Body of pancreas (tissue), 4 donors: ENCODE measurements around the gene HEPACAM2. TPM values are rescaled to one million over a fixed set of nuclear protein-coding genes. Genes with fewer than 3 reads are reported as not detected.

Source experiments
- ATAC-seq: fragments of 150-250 bp; one replicate; pipeline ENCODE4 v1.9.1; 2016
- DNase-seq, 4 donors: peaks; one replicate each; pipeline ENCODE4 v3.0.0-alpha.2; 2019
- H3K27ac ChIP-seq, 4 donors: fragments of 200-600 bp; sonication (generic); 1 replicate in 3 of 4; 2 replicates in 1 of 4; pipeline versions ENCODE4 v1.5.1 to v1.6.1; 2016 to 2019; ENCODE audit warnings: mild to moderate bottlenecking in 1 of 4, mixed read lengths in 1 of 4, moderate library complexity in 1 of 4
- H3K27me3 ChIP-seq, 2 donors: fragments of 200-600 bp; sonication (generic); one replicate each; pipeline ENCODE4 v1.6.0; 2016; ENCODE audit warnings: mild to moderate bottlenecking in 1 of 2
- H3K36me3 ChIP-seq, 2 donors: fragments of 200-600 bp; sonication (generic); replicated peaks in 1 of 2; 2 replicates each; pipeline ENCODE4 v1.5.1; 2016; ENCODE audit warnings: low read depth in 2 of 2; ENCODE audit not compliant: insufficient read depth in 1 of 2
- H3K4me1 ChIP-seq: fragments of 200-600 bp; sonication (generic); one replicate; pipeline ENCODE4 v1.6.0; 2016
- H3K4me3 ChIP-seq, 2 donors: fragments of 200-600 bp; sonication (generic); 1 replicate in 1 of 2; 2 replicates in 1 of 2; pipeline ENCODE4 v1.5.1; 2016 to 2019
- H3K9me3 ChIP-seq, 3 donors: fragments of 200-600 bp; sonication (generic); 1 replicate in 2 of 3; 2 replicates in 1 of 3; pipeline ENCODE4 v1.5.1; 2016
- CTCF ChIP-seq, 7 experiments: fragments of 450-650 bp in 4 of 7; fragments of 200-600 bp in 3 of 7; sonication (generic) in 3 of 7; IDR thresholded peaks; one replicate each; pipeline ENCODE4 v1.5.1; 2016 to 2019; ENCODE audit warnings: antibody characterized with exemption in 7 of 7
- POLR2A ChIP-seq, 3 donors: fragments of 450-650 bp; IDR thresholded peaks; one replicate each; pipeline ENCODE4 v1.6.1; 2016; ENCODE audit warnings: antibody characterized with exemption in 3 of 3, mild to moderate bottlenecking in 2 of 3
- WGBS, 2 donors: methylation state at CpG; one replicate each; pipeline ENCODE4 v1.1.5; 2017; 5-methylcytosine and 5-hydroxymethylcytosine counted together
- intact Hi-C: fragments of 100-400 bp; cut with DNase I; formaldehyde crosslinking; loops from one replicate; pipeline ENCODE4 v1.15.1; 2023
- total RNA-seq, 2 donors: library from RNA; depleted of rRNA; stranded (reverse); fragments of >200 nt; gene quantifications; one replicate each; pipeline ENCODE4 v1.1.0, GENCODE V29; 2016

HEPACAM2 gene
- total RNA-seq, 2 donors from 2014 or later: 2.1 TPM; not detected in 1

- H3K27ac ChIP-seq: no peak overlapping the region
- TF ChIP-seq POLR2A (IDR thresholded peaks at IDR 0.05) (no peak), CTCF (IDR thresholded peaks at IDR 0.05) (no peak)
- 84 to 86% methylated on average over 3 of the region's 3 CpGs for WGBS, 2 donors
- intact Hi-C loops: no loop called here
- H3K9me3 ChIP-seq: no peaks in the 10 kb centered on the region
- no peaks in the 10 kb centered on the region for H3K27me3 ChIP-seq
- ATAC-seq (no peak), DNase-seq (no peak)
- no peak overlapping the region for H3K4me3 ChIP-seq
- no peaks in the 10 kb centered on the region for H3K36me3 ChIP-seq
- H3K4me1 ChIP-seq: no peaks in the 10 kb centered on the region
Measured at GRCh38 chr7:93140582-93141191, 85.6 kb downstream of the HEPACAM2 start.

GRCh38 chr7:93138576-93138975, 87.7 kb downstream of the HEPACAM2 start:
- H3K9me3 ChIP-seq: no peaks in the 10 kb centered on the region

More at GRCh38 chr7:93138576-93138975, 87.7 kb downstream of the HEPACAM2 start:
- no peaks in the 10 kb centered on the region for H3K27me3 ChIP-seq
- DNase-seq (no peak), ATAC-seq (no peak)
- 81 to 88% methylated on average over 4 of the region's 4 CpGs for WGBS, 2 donors
- no peak overlapping the region for H3K4me3 ChIP-seq
- H3K4me1 ChIP-seq: no peaks in the 10 kb centered on the region
- intact Hi-C loops: no loop called here
- no peak overlapping the region for H3K27ac ChIP-seq
- H3K36me3 ChIP-seq: no peaks in the 10 kb centered on the region
- TF ChIP-seq CTCF (IDR thresholded peaks at IDR 0.05) (no peak), POLR2A (IDR thresholded peaks at IDR 0.05) (no peak)

Other genes with a start within 250 kb of the HEPACAM2 start
- gene SAMD9, start 108.5 kb downstream of the HEPACAM2 start, total RNA-seq: 1 to 10 TPM; 4.9 to 5.2 TPM
- 1 to 10 TPM; 5.4 to 6.6 TPM for gene SAMD9L, start 78.1 kb downstream of the HEPACAM2 start, total RNA-seq
- gene VPS50, start 5.9 kb upstream of the HEPACAM2 start, total RNA-seq: 10 to 100 TPM in 1 of 2 donors, 1 to 10 TPM in 1; 9.6 to 28.3 TPM